B cell (primary cell): ENCODE measurements around the gene ABCF3. TPM values are rescaled to one million over a fixed set of nuclear protein-coding genes. Genes with fewer than 3 reads are reported as not detected.

ENCODE experiments used
- ATAC-seq: fragments of 200-7000 bp; cut with Tn5 transposase; one replicate; pipeline ENCODE4 v1.10.0; 2021; ENCODE audit warnings: low read depth, mild to moderate bottlenecking, moderate number of reproducible peaks, moderate library complexity
- CTCF ChIA-PET: fragments of 350-600 bp; sonication (Branson Sonifier 250); formaldehyde crosslinking; loops from one replicate; lab custom pipeline; 2021; ENCODE audit warnings: antibody characterized with exemption, inconsistent platforms; lab: Charles Lee
- POLR2A ChIA-PET: fragments of 350-600 bp; sonication (Branson Sonifier 250); formaldehyde crosslinking; loops from one replicate; lab custom pipeline; 2021; ENCODE audit warnings: antibody characterized with exemption; lab: Charles Lee
- DNase-seq: peaks from one replicate; pipeline ENCODE4 v3.0.0; 2013
- H2AFZ ChIP-seq: 2 replicates; pipeline ENCODE4 v1.6.1; 2012; ENCODE audit warnings: mild to moderate bottlenecking, low read depth, low read length; ENCODE audit not compliant: insufficient read depth, poor library complexity, severe bottlenecking
- H3K27ac ChIP-seq, 2 donors: 1 replicate in 1 of 2; 2 replicates in 1 of 2; pipeline ENCODE4 v1.5.1; 2012 to 2013; ENCODE audit warnings: low read length in 2 of 2, mild to moderate bottlenecking in 2 of 2, moderate library complexity in 1 of 2
- H3K27me3 ChIP-seq, 4 experiments: fragments of 200-600 bp in 1 of 4; sonication (generic) in 1 of 4; replicated peaks in 1 of 4; 1 replicate in 2 of 4; 2 replicates in 2 of 4; pipeline versions ENCODE4 v1.6.1 to v1.7.0; 2013 to 2016; ENCODE audit warnings: low read length in 3 of 4, mild to moderate bottlenecking in 2 of 4, mixed read lengths in 1 of 4, moderate library complexity in 1 of 4; ENCODE audit not compliant: insufficient read depth in 4 of 4, control insufficient read depth in 3 of 4; ENCODE audit errors: control extremely low read depth in 1 of 4
- H3K36me3 ChIP-seq, 2 experiments: replicated peaks in 1 of 2; 1 replicate in 1 of 2; 2 replicates in 1 of 2; pipeline versions ENCODE4 v1.6.1 to v1.7.1; 2013; ENCODE audit warnings: low read length in 1 of 2; ENCODE audit not compliant: insufficient read depth in 2 of 2, control insufficient read depth in 1 of 2; ENCODE audit errors: control extremely low read depth in 1 of 2, extremely low read depth in 1 of 2
- H3K4me1 ChIP-seq, 2 donors: fragments of 200-600 bp in 1 of 2; sonication (generic) in 1 of 2; 1 replicate in 1 of 2; 2 replicates in 1 of 2; pipeline versions ENCODE4 v1.5.1 to v1.6.1; 2013 to 2017; ENCODE audit warnings: low read length in 2 of 2; ENCODE audit not compliant: control insufficient read depth in 2 of 2, insufficient read depth in 2 of 2
- H3K4me2 ChIP-seq: replicated peaks from 2 replicates; pipeline ENCODE3; 2012; ENCODE audit warnings: mild to moderate bottlenecking, low read depth, low read length; ENCODE audit not compliant: poor library complexity, severe bottlenecking
- H3K4me3 ChIP-seq, 5 experiments: fragments of 200-600 bp in 1 of 5; sonication (generic) in 1 of 5; 1 replicate in 3 of 5; 2 replicates in 2 of 5; pipeline versions ENCODE4 v1.5.1 to v1.7.0; 2011 to 2016; ENCODE audit warnings: low read length in 4 of 5, mild to moderate bottlenecking in 4 of 5, low read depth in 2 of 5, control low read depth in 1 of 5, moderate library complexity in 1 of 5; ENCODE audit not compliant: insufficient read depth in 1 of 5; ENCODE audit errors: control extremely low read depth in 1 of 5, extremely low read depth in 1 of 5
- H3K79me2 ChIP-seq: fragments of 200-600 bp; sonication (generic); one replicate; pipeline ENCODE4 v1.6.0; 2016; ENCODE audit warnings: low read length; ENCODE audit not compliant: control insufficient read depth, insufficient read depth
- H3K9ac ChIP-seq: fragments of 200-600 bp; sonication (generic); 2 replicates; pipeline ENCODE4 v1.6.1; 2017; ENCODE audit warnings: mild to moderate bottlenecking, low read length, moderate library complexity
- H3K9me3 ChIP-seq, 3 donors: one replicate each; pipeline versions ENCODE4 v1.6.1 to v1.7.1; 2013; ENCODE audit warnings: low read length in 2 of 3; ENCODE audit not compliant: control insufficient read depth in 2 of 3, insufficient read depth in 1 of 3; ENCODE audit errors: control extremely low read depth in 1 of 3
- H4K20me1 ChIP-seq: 2 replicates; pipeline ENCODE4 v1.6.0; 2012; ENCODE audit warnings: mild to moderate bottlenecking, low read length; ENCODE audit not compliant: insufficient read depth, control insufficient read depth, poor library complexity, severe bottlenecking
- H3K27ac Mint-ChIP-seq: one replicate; pipeline ENCODE4 v1.8.0; 2021; ENCODE audit warnings: mixed read lengths
- H3K27me3 Mint-ChIP-seq: one replicate; pipeline ENCODE4 v1.8.0; 2021; ENCODE audit warnings: mixed read lengths
- H3K4me1 Mint-ChIP-seq: one replicate; pipeline ENCODE4 v1.8.0; 2021; ENCODE audit warnings: mixed read lengths
- H3K4me3 Mint-ChIP-seq: one replicate; pipeline ENCODE4 v1.8.0; 2021; ENCODE audit warnings: mixed read lengths
- H3K9me3 Mint-ChIP-seq: one replicate; pipeline ENCODE4 v1.8.0; 2022; ENCODE audit warnings: mixed read lengths; ENCODE audit not compliant: insufficient read depth
- EZH2 ChIP-seq: IDR thresholded peaks from 2 replicates; pipeline ENCODE4 v1.6.1; 2012; ENCODE audit warnings: borderline replicate concordance, low read depth, mild to moderate bottlenecking, moderate library complexity, low read length; ENCODE audit not compliant: insufficient read depth, poor library complexity, severe bottlenecking
- WGBS: methylation state at CpG from one replicate; pipeline ENCODE4 v1.1.5; 2013; ENCODE audit warnings: missing lambda C conversion rate; ENCODE audit not compliant: insufficient coverage; 5-methylcytosine and 5-hydroxymethylcytosine counted together
- intact Hi-C: fragments of 100-400 bp; cut with micrococcal nuclease; formaldehyde crosslinking; loops from one replicate; pipeline ENCODE4 v1.10.0; 2022
- polyA plus RNA-seq: library from polyadenylated mRNA; depleted of rRNA; stranded (reverse); fragments of >200 nt; gene quantifications from 2 replicates; pipeline ENCODE4 v1.2.3, GENCODE V29; 2012
- total RNA-seq, 2 donors: library from RNA; stranded (reverse); fragments of 120-200 nt in 1 of 2; gene quantifications; 1 replicate in 1 of 2; 2 replicates in 1 of 2; pipeline versions ENCODE4 v1.2.3 to v1.2.4, GENCODE V29; 2013 to 2022
- TF ChIP-seq, protein P1 (sequence below): fragments of 200-600 bp; IDR thresholded peaks from one replicate; pipeline ENCODE4 v1.8.0; 2022; ENCODE audit warnings: antibody characterized with exemption, mild to moderate bottlenecking

ABCF3 gene
- total and polyA plus RNA-seq, 2 donors (not counting 1 experiment from before 2014, with no cell fraction given) = 74.0 to 115 TPM

- WGBS = 58% methylated on average over 3 of the region's 3 CpGs
- Mint-ChIP-seq H3K27me3 (peaks cover 39% of the 10 kb centered on the region), H3K4me3 (peak overlapping the region; percentile 83), H3K27ac (no peak overlapping the region), H3K4me1 (peaks cover 20% of the 10 kb centered on the region), H3K9me3 (no peaks in the 10 kb centered on the region)
- Histone ChIP-seq H3K4me3 (no peak overlapping the region), H3K9me3 (peaks cover 0 to 3% (median 0%) of the 10 kb centered on the region in 3 donors), H3K4me1 (peaks cover 15 to 25% of the 10 kb centered on the region in 2 donors), H3K79me2 (no peaks in the 10 kb centered on the region), H3K27ac (no peak overlapping the region), H3K4me2 (no peak overlapping the region), H3K36me3 (no peaks in the 10 kb centered on the region), H2AFZ (no peak overlapping the region), H3K9ac (no peak overlapping the region), H4K20me1 (no peaks in the 10 kb centered on the region), H3K27me3 (peaks cover 0 to 70% (median 35%) of the 10 kb centered on the region in 4 experiments)
- ChIA-PET CTCF (interaction anchor here (0.7 kb wide), 1 partner anchor 9 kb away, joined by 4 read pairs; no protein-coding TSS in a partner anchor), POLR2A (no interaction called here)
- DNase-seq (no peak), ATAC-seq (no peak)
- intact Hi-C loops = no loop called here
- TF ChIP-seq, protein P1, sequence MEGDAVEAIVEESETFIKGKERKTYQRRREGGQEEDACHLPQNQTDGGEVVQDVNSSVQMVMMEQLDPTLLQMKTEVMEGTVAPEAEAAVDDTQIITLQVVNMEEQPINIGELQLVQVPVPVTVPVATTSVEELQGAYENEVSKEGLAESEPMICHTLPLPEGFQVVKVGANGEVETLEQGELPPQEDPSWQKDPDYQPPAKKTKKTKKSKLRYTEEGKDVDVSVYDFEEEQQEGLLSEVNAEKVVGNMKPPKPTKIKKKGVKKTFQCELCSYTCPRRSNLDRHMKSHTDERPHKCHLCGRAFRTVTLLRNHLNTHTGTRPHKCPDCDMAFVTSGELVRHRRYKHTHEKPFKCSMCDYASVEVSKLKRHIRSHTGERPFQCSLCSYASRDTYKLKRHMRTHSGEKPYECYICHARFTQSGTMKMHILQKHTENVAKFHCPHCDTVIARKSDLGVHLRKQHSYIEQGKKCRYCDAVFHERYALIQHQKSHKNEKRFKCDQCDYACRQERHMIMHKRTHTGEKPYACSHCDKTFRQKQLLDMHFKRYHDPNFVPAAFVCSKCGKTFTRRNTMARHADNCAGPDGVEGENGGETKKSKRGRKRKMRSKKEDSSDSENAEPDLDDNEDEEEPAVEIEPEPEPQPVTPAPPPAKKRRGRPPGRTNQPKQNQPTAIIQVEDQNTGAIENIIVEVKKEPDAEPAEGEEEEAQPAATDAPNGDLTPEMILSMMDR = no peak
- no peak for TF ChIP-seq EZH2
Measured at GRCh38 chr3:184231671-184232070, 45.7 kb downstream of the ABCF3 start.

DNA sequence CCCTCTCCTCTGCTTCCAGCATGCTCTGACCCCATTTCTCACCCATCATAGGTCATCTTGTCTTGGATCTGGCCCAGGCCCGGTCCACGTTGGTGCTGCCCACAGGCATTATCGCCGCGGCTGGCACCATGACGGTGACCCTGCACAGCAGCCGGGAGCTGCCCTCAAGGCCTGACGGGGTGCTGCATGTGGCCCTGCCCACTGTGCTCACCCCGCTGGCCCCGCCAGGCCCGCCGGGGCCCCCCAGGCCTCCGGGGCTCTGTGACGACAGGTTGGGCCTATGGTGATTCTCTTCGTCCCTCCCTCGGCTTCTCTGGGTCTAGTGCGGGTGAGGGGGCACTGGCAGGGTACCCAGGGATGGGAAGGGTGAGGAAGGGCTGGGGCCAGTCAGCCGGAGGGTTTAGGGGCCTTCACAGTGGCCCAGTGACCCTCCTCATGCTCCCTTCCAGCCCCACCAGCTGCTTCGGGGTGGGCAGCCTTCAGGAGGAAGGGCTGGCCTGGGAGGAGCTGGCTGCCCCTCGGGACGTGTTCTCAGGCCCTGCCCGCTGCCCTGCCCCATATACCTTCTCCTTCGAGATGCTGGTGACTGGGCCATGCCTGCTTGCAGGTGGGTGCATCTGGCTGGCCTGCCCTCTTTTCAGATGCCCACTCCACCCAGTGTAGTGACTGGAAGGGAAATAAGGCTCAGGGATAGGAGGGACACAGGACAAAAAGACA lies 47.3 kb downstream of the ABCF3 start:
- POLR2A ChIA-PET = no interaction called here
- Histone ChIP-seq H4K20me1 (no peaks in the 10 kb centered on the region), H3K4me1 (peaks cover 15 to 25% of the 10 kb centered on the region in 2 donors), H3K9me3 (peaks cover 0 to 3% (median 0%) of the 10 kb centered on the region in 3 donors), H3K27ac (no peak overlapping the region), H3K27me3 (peaks cover 0 to 56% (median 30%) of the 10 kb centered on the region in 4 experiments), H3K9ac (no peak overlapping the region), H3K36me3 (no peaks in the 10 kb centered on the region), H3K4me3 (no peak overlapping the region), H3K79me2 (no peaks in the 10 kb centered on the region), H3K4me2 (no peak overlapping the region), H2AFZ (no peak overlapping the region)
- ATAC-seq = no peak
- H3K27me3 Mint-ChIP-seq = peaks cover 30% of the 10 kb centered on the region
- H3K4me3 Mint-ChIP-seq = no peak overlapping the region
- intact Hi-C loops = no loop called here
- no peak for DNase-seq
- TF ChIP-seq, protein P1 = no peak
- no peak for TF ChIP-seq EZH2
- H3K4me1 Mint-ChIP-seq = peaks cover 19% of the 10 kb centered on the region
- 94% methylated on average over 22 of the region's 23 CpGs for WGBS
- CTCF ChIA-PET = interaction anchor here (1.1 kb wide), 1 partner anchor 16 kb away, joined by 3 read pairs; the partner anchor contains the start of gene EEF1AKMT4
- H3K27ac Mint-ChIP-seq = no peak overlapping the region
- no peaks in the 10 kb centered on the region for H3K9me3 Mint-ChIP-seq
